C1 segment of cervical spinal cord (tissue), 14 donors: ENCODE measurements around the gene AFAP1.

Experiments
- DNase-seq, 14 donors: peaks; one replicate each; lab custom pipeline; 2025; lab: John Stamatoyannopoulos, UW

The AFAP1 gene

DNA sequence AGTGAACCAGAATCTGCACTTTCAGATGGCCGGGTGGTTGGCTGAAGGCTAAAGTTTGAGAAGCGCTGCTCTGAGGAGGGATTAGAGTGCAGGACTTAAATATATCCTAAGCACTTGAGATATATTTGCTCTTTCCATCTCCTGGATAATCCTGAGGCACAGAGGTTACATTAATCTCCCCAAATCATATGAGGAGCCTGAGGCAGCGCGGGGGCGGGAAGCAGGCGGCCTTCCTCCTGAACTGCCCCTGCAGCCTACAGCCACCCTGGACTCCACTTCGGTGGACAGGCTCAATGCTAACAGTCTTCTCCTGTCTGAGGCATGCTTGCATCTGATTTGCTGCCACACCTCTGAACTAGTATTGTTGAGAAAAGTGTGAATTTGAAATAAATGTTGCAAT, 72.5 kb downstream of the AFAP1 start:
- no peak for DNase-seq

- DNase-seq, result no peak
Measured at GRCh38 chr4:7865533-7865932, 74.1 kb downstream of the AFAP1 start.

GRCh38 chr4:7864685-7865084, 75.0 kb downstream of the AFAP1 start:
- DNase-seq, result no peak

- no peak for DNase-seq
Measured at GRCh38 chr4:7863911-7864681, 75.6 kb downstream of the AFAP1 start.

DNA sequence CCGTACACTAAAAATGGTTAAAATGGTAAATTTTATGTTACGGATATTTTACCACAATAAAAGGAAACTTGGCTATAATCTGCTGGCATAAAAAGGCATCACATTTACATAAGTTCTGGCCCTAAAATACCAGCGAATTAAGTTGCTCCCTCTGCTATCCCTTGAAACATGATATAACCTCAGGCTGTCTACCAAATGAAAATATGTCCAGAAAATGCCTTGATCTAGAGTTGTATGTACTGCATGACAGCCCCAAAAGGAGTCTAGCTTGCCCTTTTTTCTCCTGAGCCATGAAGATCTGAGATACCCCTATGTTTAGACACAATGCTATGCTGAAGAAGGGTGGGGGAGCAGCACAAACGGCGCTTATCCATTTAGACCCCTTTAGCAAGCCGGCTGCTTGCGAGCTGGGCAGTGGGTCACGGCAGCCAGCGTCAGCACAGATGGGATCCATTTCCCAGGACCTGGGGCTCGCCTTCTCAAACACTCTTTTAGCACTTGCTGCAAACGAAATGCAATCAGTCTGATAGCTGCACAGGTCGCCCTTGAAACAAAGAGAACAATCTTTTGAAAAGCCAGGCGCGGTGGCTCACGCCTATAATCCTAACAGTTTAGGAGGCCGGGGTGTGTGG, 77.0 kb downstream of the AFAP1 start:
- no peak for DNase-seq

- DNase-seq, result peak in 1 of 14 donors; percentile 21
Measured at GRCh38 chr4:7861440-7861881, 78.2 kb downstream of the AFAP1 start.

- DNase-seq, result peak in 1 of 14 donors; percentile 85
Measured at GRCh38 chr4:7860600-7861163, 79.0 kb downstream of the AFAP1 start.

- DNase-seq, result no peak
Measured at GRCh38 chr4:7859326-7859725, 80.3 kb downstream of the AFAP1 start.

DNA sequence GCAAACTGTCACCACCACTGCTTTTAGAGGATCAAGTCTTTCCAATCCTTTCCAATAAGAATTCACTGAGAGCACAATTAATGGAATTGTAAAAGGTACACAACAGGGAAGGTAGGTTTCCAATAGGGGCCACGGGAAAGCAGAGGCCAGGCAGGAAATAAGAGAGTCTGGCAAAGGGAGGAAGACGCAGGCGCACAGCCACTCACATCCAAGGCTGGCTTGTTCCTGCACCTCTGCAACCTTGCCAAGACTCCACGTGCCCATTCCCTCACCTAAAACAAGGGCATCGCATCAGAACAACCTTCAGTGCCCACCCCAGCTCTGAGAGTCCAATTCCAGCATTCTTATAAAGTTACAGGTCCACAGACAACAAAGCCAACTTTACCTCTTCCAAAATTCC, 81.2 kb downstream of the AFAP1 start:
- DNase-seq, result no peak

GRCh38 chr4:7857993-7858392, 81.7 kb downstream of the AFAP1 start:
- no peak for DNase-seq

DNA sequence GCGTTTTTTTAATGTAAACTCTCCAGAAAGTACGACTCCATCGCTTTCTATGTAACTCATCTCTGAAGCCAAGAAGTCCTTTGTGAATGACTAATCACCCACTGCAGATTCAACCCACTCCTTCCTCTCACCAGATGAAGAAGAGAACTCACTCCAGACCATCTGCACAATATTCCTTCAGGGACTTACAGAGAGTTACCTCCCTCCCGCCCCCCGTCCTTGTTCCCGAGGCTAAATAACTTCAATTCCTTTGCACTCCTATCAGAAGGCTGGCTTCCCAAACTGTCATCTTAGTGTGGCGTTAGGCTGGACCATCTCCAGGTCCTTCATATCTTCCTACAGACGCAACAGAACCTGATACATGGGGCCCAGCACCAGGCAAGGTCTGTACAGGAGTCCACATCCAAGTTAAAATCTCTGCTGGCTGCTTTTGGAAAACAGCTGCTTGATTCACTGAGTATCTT, 82.4 kb downstream of the AFAP1 start:
- no peak for DNase-seq

DNA sequence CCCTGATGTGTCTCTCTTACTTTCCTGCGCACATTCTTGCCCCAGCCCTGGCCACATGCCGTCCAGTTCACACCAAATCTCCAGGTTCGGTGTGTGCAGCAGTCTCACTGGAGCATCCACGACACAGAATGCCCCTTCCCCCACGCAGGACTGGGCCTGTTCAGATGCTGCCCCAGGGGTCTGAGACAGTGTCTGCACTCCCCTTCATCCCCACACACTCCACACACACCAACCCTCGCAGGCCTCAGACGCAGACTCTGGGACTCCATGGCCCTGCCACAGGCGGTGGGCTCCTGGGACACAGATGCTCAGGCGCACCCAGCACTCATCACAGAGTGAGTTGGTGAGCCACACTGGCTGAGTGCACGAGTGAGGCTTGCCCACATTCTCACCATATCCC, 83.9 kb downstream of the AFAP1 start:
- DNase-seq, result no peak

- no peak for DNase-seq
Measured at GRCh38 chr4:7854697-7855370, 84.8 kb downstream of the AFAP1 start.

- DNase-seq, result peak in 6 of 14 donors; percentile 9 to 59 (median 38)
Measured at GRCh38 chr4:7854216-7854615, 85.4 kb downstream of the AFAP1 start.

GRCh38 chr4:7853271-7853670, 86.4 kb downstream of the AFAP1 start:
- no peak for DNase-seq

DNA sequence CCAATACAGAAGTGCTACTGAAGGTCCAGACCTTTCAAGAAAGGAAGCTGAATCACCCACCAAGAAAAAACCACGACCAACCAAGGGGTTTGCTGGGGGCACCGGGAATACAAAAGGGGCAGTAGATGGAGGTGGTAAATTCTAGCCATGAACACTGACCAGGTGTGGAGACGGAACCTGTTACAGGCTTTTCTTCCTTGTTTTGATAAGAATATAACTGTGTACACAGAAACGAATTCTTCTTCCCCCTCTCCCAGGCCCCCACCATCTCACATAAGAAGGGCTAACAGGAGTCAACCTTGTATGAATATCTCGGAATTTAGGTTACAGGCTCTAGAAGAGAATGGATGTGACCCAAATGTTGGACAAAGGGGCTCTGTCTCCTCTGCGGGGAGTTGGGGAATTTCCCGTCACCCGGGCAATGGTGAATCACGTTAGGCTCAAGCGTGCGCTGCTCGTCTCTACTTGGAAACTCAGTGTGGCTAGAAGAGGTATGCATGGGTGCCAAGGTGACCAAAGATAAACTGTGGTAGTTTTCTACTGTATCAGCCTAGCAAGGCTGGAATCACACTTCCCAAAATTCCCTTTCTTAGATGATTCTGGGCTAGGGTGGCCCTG, 87.0 kb downstream of the AFAP1 start:
- DNase-seq, result peak in 2 of 14 donors; percentile 35 to 80

DNA sequence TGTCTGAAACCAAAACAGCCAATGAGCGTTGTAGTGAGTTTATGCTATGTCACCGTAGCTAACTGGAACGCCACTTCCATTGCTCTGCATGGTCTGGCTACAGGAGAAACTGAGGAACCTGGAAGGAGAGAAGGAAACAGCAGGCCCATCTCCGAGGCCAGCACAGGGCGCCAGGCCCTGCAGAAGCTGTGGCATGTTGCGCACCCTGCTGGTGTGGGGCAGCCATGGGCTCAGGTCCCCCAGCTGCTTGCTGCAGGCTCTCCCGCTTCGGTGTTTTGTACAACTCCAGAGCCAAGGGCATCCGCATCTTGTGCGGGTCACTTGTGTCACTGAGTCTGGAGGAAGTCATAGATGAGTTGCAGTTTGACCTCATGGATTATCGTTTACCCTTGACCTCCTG, 89.2 kb downstream of the AFAP1 start:
- DNase-seq, result no peak

DNA sequence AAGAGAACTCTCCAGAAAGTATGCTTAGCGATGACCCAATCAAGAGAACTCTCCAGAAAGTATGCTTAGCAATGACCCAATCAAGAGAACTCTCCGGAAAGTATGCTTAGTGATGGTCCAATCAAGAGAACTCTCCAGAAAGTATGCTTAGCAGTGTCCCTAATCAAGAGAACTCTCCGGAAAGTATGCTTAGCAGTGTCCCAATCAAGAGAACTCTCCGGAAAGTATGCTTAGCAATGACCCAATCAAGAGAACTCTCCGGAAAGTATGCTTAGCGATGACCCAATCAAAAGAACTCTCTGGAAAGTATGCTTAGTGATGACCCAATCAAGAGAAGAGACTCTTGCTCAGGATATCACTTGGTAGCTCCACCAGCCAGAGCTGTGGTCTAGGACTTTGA, 92.5 kb downstream of the AFAP1 start:
- DNase-seq, result no peak

- DNase-seq, result peak in 2 of 14 donors; percentile 26 to 27
Measured at GRCh38 chr4:7845493-7846128, 94.0 kb downstream of the AFAP1 start.

GRCh38 chr4:7844594-7844991, 95.1 kb downstream of the AFAP1 start:
- DNase-seq, result no peak
